Activated CD8-positive, alpha-beta T cell treated with anti-CD3 and anti-CD28 coated beads for 36 hours (primary cell): ENCODE results near the gene ZNF438. TPM values are rescaled to one million over a fixed set of nuclear protein-coding genes. Genes with fewer than 3 reads are reported as not detected.

Experiments
- ATAC-seq: fragments of 200-7000 bp; cut with Tn5 transposase; one replicate; pipeline ENCODE4 v1.10.0; 2021; ENCODE audit warnings: mild to moderate bottlenecking, moderate library complexity
- CTCF ChIA-PET: fragments of 350-600 bp; sonication (Branson Sonifier 250); formaldehyde crosslinking; loops from one replicate; lab custom pipeline; 2021; ENCODE audit warnings: antibody characterized with exemption; lab: Charles Lee
- POLR2A ChIA-PET: fragments of 350-600 bp; sonication (Branson Sonifier 250); formaldehyde crosslinking; loops from one replicate; lab custom pipeline; 2021; ENCODE audit warnings: antibody characterized with exemption; lab: Charles Lee
- DNase-seq: peaks from one replicate; pipeline ENCODE4 v3.0.0-alpha.2; 2020
- H3K27ac Mint-ChIP-seq: one replicate; pipeline ENCODE4 v1.8.0; 2021; ENCODE audit warnings: mild to moderate bottlenecking, mixed read lengths
- H3K27me3 Mint-ChIP-seq: one replicate; pipeline ENCODE4 v1.8.0; 2021; ENCODE audit warnings: mixed read lengths
- H3K36me3 Mint-ChIP-seq: one replicate; pipeline ENCODE4 v1.8.0; 2021; ENCODE audit warnings: low read depth, mixed read lengths
- H3K4me1 Mint-ChIP-seq: one replicate; pipeline ENCODE4 v1.8.0; 2021; ENCODE audit warnings: low read depth, mixed read lengths
- H3K4me3 Mint-ChIP-seq: one replicate; pipeline ENCODE4 v1.8.0; 2021; ENCODE audit warnings: mild to moderate bottlenecking, moderate library complexity, mixed read lengths
- H3K9me3 Mint-ChIP-seq: one replicate; pipeline ENCODE4 v1.8.0; 2021; ENCODE audit warnings: mixed read lengths
- CTCF ChIP-seq: fragments of 200-600 bp; IDR thresholded peaks from one replicate; pipeline ENCODE4 v1.8.0; 2022; ENCODE audit warnings: antibody characterized with exemption, mild to moderate bottlenecking
- intact Hi-C: fragments of 100-400 bp; cut with micrococcal nuclease; formaldehyde crosslinking; loops from one replicate; pipeline ENCODE4 v1.10.0; 2022
- total RNA-seq, 2 experiments: library from RNA; stranded (reverse); gene quantifications; one replicate each; pipeline ENCODE4 v1.2.3, GENCODE V29; 2021

Gene ZNF438
- total RNA-seq, 2 experiments from 2014 or later, result 3.0 to 3.9 TPM

DNA sequence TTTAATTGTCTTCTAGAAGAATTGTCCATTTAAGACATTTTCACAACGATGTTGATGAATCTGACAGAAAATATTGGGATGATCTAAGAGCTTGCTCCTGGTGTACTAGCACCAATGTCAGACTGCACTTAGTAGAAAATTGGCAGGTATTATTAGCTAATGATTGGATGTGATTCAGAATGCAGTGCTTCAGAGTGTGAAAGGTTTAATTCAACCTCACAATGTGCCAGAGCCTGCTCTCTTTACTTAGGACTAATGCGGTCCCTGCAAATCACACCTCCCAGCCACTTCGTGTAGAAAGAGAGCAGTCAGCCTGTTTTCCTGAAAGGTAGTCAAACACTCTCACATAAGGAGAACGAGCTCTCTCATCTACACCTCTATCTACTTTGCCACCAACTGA is 197.5 kb downstream of the ZNF438 start:
- no peaks in the 10 kb centered on the region for H3K4me1 Mint-ChIP-seq
- intact Hi-C loops, result no loop called here
- no peak for TF ChIP-seq CTCF
- ChIA-PET POLR2A (interaction anchor here (1.0 kb wide), 1 partner anchor 16 kb away, joined by 3 read pairs; no protein-coding TSS in a partner anchor), CTCF (interaction anchor here (0.9 to 1.5 kb wide), 2 partner anchors 14 to 23 kb away, joined by 3 to 4 read pairs; no protein-coding TSS in a partner anchor)
- no peaks in the 10 kb centered on the region for H3K36me3 Mint-ChIP-seq
- H3K4me3 Mint-ChIP-seq, result no peak overlapping the region
- no peak for DNase-seq
- no peak overlapping the region for H3K27ac Mint-ChIP-seq
- H3K9me3 Mint-ChIP-seq, result no peaks in the 10 kb centered on the region
- no peaks in the 10 kb centered on the region for H3K27me3 Mint-ChIP-seq
- no peak for ATAC-seq

DNA sequence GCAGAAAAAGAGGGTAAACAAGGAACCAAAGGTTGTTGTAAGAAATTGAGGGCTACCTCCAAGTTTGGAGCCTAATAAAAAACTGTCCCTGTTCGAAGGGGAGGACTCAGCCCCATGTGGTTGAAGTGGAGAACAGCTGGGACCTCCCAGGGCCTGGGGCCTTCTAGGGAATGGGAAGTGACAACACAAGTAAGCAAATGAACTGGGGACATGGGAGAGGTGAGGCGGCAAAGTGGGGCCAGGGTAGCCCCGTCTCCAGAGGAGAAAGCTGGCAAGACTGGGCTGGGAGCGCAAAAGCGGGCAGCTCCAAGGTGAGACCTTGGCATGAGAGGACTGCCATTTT is 198.1 kb downstream of the ZNF438 start:
- CTCF ChIA-PET, result interaction anchor here (0.9 to 1.5 kb wide), 3 partner anchors 13 to 194 kb away, joined by 3 to 4 read pairs (median 3); no protein-coding TSS in a partner anchor
- no peaks in the 10 kb centered on the region for H3K36me3 Mint-ChIP-seq

GRCh38 chr10:30832749-30833627 is 198.7 kb downstream of the ZNF438 start:
- ATAC-seq, result no peak
- Mint-ChIP-seq H3K9me3 (no peaks in the 10 kb centered on the region), H3K36me3 (no peaks in the 10 kb centered on the region), H3K4me1 (no peaks in the 10 kb centered on the region), H3K4me3 (no peak overlapping the region), H3K27me3 (no peaks in the 10 kb centered on the region), H3K27ac (no peak overlapping the region)
- POLR2A ChIA-PET, result no interaction called here
- intact Hi-C loops, result no loop called here
- CTCF ChIA-PET, result interaction anchor here (0.9 to 1.5 kb wide), 2 partner anchors 13 to 194 kb away, joined by 3 to 4 read pairs; no protein-coding TSS in a partner anchor
- DNase-seq, result no peak
- no peak for TF ChIP-seq CTCF

More for the DNA sequence above, 198.1 kb downstream of the ZNF438 start:
- Mint-ChIP-seq H3K4me1 (no peaks in the 10 kb centered on the region), H3K27ac (no peak overlapping the region), H3K9me3 (no peaks in the 10 kb centered on the region), H3K4me3 (no peak overlapping the region), H3K27me3 (no peaks in the 10 kb centered on the region)
- intact Hi-C loops, result no loop called here
- POLR2A ChIA-PET, result no interaction called here
- no peak for DNase-seq
- no peak for TF ChIP-seq CTCF
- no peak for ATAC-seq

DNA sequence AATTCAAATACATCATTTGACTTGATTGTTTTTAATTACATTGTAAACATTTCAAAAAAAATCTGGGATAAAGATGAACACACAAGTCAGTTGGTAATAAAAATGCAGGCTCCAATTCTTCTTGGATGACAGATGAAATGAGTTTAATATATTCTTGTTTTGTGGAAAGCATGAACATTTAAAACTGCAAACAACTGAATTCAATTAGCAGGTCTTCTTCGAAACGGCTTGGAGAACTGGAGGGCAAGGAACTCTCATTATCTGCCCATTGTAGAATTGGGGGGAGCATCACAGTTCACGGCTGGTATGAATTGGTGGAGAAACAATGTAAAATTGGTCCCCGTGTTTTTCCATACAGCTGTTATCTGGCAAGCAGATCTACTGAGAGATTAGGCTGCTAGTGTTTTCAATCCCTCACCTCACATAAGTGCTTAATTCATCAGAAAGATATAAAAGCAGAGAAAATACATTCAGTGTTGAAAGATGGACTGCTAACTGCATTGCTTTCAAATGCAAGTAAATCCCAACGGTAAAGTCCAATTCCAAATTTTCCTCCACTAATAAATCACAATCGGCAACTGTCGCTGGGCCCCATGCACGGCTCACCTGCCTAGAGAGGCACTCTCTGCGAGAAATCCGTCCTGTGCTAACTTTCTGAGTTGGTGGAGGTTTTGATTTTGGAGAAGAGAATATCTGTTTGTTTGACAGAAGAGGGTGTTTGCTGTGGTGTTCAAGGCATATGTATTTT is 199.5 kb downstream of the ZNF438 start:
- intact Hi-C loops, result no loop called here
- Mint-ChIP-seq H3K4me3 (no peak overlapping the region), H3K36me3 (no peaks in the 10 kb centered on the region), H3K4me1 (no peaks in the 10 kb centered on the region), H3K9me3 (no peaks in the 10 kb centered on the region), H3K27ac (no peak overlapping the region), H3K27me3 (no peaks in the 10 kb centered on the region)
- DNase-seq (no peak), ATAC-seq (no peak)
- POLR2A ChIA-PET, result no interaction called here
- CTCF ChIA-PET, result no interaction called here
- no peak for TF ChIP-seq CTCF
